RWPE1 (cell line): Measurements from ENCODE around the gene PXDN.

Source experiments
- CTCF ChIA-PET: fragments of 350-600 bp; sonication (Branson Sonifier 250); formaldehyde crosslinking; extraction: SDS; loops from one replicate; lab custom pipeline; 2021; lab: Yijun Ruan, JAX
- POLR2A ChIA-PET: fragments of 400-600 bp; formaldehyde crosslinking; extraction: SDS; loops from one replicate; lab custom pipeline; 2020; ENCODE audit warnings: antibody characterized with exemption; ENCODE audit not compliant: low non-redundant PET; lab: Yijun Ruan, JAX
- DNase-seq: peaks from one replicate; pipeline ENCODE4 v3.0.0; 2012; ENCODE audit warnings: low spot score
- H3K27ac ChIP-seq: fragments of 450-650 bp; 2 replicates; pipeline ENCODE4 v1.5.1; 2017
- TF ChIP-seq, protein P1 (sequence below): fragments of 450-650 bp; conservative IDR thresholded peaks from 2 replicates; pipeline ENCODE4 v1.5.1; 2017; ENCODE audit warnings: low read depth, mild to moderate bottlenecking

PXDN gene

DNA sequence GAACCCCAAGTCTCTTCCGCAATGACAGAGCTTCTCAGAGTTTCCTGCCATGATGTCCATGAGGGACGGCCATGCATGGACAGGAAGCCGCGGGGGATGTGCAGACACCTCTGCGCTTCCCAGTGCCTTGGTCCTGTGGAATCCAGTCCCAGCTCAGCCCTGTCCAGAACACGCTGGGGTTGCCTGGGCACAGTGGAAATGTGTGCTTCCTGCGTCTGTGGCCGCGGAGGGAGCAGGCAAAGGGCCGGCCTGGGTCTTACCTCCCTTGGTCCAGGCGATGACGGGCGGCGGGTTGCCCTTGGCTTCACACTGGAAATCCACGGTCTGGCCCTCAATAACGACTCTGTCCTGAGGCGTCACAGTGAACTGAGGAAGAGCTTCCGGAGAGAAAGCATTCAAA, 79.6 kb downstream of the PXDN start:
- 0 out of 2 replicates have a peak overlapping the region, but pooled peaks have one; percentile 5 for H3K27ac ChIP-seq
- TF ChIP-seq, protein P1, sequence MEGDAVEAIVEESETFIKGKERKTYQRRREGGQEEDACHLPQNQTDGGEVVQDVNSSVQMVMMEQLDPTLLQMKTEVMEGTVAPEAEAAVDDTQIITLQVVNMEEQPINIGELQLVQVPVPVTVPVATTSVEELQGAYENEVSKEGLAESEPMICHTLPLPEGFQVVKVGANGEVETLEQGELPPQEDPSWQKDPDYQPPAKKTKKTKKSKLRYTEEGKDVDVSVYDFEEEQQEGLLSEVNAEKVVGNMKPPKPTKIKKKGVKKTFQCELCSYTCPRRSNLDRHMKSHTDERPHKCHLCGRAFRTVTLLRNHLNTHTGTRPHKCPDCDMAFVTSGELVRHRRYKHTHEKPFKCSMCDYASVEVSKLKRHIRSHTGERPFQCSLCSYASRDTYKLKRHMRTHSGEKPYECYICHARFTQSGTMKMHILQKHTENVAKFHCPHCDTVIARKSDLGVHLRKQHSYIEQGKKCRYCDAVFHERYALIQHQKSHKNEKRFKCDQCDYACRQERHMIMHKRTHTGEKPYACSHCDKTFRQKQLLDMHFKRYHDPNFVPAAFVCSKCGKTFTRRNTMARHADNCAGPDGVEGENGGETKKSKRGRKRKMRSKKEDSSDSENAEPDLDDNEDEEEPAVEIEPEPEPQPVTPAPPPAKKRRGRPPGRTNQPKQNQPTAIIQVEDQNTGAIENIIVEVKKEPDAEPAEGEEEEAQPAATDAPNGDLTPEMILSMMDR = no peak
- CTCF ChIA-PET = interaction anchor here (1.5 kb wide), 1 partner anchor 11 kb away, joined by 4 read pairs; no protein-coding TSS in a partner anchor
- POLR2A ChIA-PET = no interaction called here
- DNase-seq = no peak

DNA sequence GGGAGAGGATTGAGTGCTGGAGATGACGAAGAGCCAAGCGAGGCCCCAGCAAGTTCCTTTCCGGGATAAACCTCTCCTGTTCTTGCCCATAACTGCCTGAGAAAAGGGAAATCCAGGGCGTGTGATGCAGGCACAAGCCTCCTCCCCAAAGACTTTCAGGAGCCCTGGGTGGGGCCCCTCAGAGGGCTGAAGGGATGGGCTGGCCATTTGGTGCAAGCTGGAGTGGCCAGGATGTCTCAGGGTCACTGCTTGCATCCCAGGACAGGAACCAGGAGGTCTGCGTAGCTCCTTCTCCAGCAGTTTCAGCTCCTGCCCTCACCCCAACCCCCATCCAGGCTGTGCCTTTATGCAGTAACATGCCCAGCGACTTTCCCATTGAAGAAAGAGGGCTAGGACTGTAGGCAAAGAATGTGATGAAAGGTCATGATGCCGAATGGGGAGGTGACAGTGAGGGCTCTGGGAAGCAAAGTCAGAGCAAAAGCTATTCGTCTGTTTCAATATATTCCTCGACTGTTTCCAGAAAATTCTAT, 80.2 kb downstream of the PXDN start:
- peak overlapping the region; percentile 11; the same call in 1 of the 2 replicates for H3K27ac ChIP-seq
- no peak for DNase-seq
- ChIA-PET POLR2A (no interaction called here), CTCF (interaction anchor here (0.6 to 1.5 kb wide), 2 partner anchors 12 to 79 kb away, joined by 3 to 4 read pairs; no protein-coding TSS in a partner anchor)
- TF ChIP-seq, protein P1 = no peak

DNA sequence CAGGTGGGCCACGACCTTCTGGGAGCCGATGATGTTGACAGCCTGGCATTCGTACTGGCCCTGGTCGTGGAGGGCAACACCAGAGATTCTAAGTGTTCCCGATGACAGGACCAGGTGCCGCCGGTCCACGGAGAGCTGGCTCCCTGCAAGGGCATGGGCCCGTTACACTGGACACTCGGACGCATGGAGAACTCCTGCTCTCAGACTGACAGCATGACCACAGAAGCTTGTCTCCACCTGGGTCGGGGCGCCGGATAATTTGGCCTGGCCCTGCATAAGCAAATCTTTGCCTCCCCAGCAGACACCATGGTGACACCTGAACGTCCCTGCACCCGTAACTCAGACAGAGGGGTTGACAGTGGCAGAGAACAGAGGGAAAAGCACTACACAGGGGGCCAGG, 80.7 kb downstream of the PXDN start:
- peak overlapping the region; percentile 11; the same call in 1 of the 2 replicates for H3K27ac ChIP-seq
- TF ChIP-seq, protein P1 = no peak
- no peak for DNase-seq
- ChIA-PET CTCF (interaction anchor here (0.6 kb wide), 1 partner anchor 79 kb away, joined by 3 read pairs; no protein-coding TSS in a partner anchor), POLR2A (no interaction called here)

DNA sequence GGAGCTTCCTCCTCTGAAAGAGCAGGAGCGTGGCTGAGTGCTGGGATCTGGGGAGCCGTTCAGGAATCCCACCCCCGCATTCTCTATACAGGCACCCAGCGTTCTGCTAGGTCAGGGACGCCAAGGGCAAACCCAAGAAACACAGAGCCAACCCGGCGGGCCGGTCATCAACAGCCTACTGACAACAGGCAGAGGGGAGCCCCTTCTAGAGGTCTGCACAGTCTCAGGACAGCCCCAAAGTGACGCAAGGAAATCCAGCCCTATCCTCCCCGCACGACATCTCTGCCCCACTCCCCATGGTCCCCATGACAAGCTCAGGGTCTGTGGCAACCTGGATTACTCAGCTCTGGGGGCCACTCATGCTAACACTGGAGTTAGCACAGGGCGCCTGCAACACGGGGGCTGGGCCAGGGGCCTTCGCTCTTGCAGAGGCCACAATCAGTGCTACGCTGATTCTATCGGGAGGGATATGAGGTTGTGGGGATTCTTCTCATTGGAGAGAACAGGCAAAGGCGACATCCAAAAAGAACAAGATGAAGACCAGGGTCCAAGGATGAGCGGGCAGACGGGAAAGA, 81.6 kb downstream of the PXDN start:
- TF ChIP-seq, protein P1 = no peak
- H3K27ac ChIP-seq = no peak overlapping the region
- CTCF ChIA-PET = no interaction called here
- no peak for DNase-seq
- POLR2A ChIA-PET = no interaction called here

DNA sequence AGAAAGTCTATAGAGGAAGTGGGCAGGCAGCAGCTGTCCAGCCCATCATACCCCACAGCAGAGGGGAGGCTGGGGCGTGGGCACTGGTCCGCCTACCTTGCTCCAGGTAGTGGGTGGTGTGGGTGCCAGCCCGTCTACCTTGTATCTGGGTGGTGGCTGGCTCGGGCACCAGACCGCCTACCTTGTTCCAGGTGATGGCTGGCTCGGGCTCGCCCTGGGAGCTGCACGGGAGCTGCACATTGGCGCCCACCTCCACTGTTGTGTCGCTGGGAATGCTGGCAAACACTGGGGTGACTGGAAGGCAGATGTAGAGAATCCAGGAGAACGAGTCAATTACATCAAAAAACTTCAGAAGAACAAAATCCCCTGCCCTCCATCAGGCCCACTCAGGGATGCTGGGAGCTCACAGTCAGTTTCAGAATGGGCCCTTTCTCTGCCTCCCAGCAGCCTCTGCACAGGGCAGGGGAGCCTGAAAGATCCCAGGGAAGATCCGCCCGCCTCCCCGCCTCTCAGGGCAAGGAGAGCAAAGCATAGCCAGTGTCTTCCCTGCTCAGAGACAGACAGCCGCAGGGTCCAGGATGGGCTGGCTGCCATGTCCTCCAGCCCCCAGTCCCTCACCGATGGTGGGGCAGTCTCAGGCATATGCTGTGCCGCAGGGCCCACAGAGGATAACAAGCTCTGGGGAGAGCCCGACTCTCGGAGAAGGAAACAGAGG, 82.3 kb downstream of the PXDN start:
- DNase-seq = no peak
- CTCF ChIA-PET = no interaction called here

More for the DNA sequence above, 82.3 kb downstream of the PXDN start:
- H3K27ac ChIP-seq = peak overlapping the region; percentile 1; the same call in 1 of the 2 replicates
- POLR2A ChIA-PET = no interaction called here
- TF ChIP-seq, protein P1 = no peak
